Gastrocnemius medialis (tissue), 4 donors: Measurements from ENCODE around the gene ADGRV1. TPM values are rescaled to one million over a fixed set of nuclear protein-coding genes. Genes with fewer than 3 reads are reported as not detected.
A peak's percentile ranks its signal among the peaks of the same experiment; 100 is the strongest.

Source experiments
- ATAC-seq, 2 donors: fragments of 150-250 bp; one replicate each; pipeline ENCODE4 v1.9.1; 2016
- DNase-seq, 2 donors: peaks; one replicate each; pipeline ENCODE4 v3.0.0-alpha.2; 2019
- H3K27ac ChIP-seq, 4 donors: fragments of 200-600 bp; sonication (generic); 1 replicate in 1 of 4; 2 replicates in 3 of 4; pipeline ENCODE4 v1.5.1; 2016 to 2018; ENCODE audit warnings: mild to moderate bottlenecking in 2 of 4, moderate library complexity in 1 of 4
- H3K27me3 ChIP-seq, 3 donors: fragments of 200-600 bp; sonication (generic) in 2 of 3; 1 replicate in 1 of 3; 2 replicates in 2 of 3; pipeline versions ENCODE4 v1.5.1 to v1.6.0; 2016 to 2019; ENCODE audit warnings: mild to moderate bottlenecking in 1 of 3, moderate library complexity in 1 of 3
- H3K36me3 ChIP-seq, 2 donors: fragments of 200-600 bp; sonication (generic) in 1 of 2; one replicate each; pipeline ENCODE4 v1.5.1; 2017 to 2018
- H3K4me1 ChIP-seq, 2 donors: fragments of 200-600 bp; sonication (generic) in 1 of 2; one replicate each; pipeline ENCODE4 v1.5.1; 2016 to 2017; ENCODE audit warnings: mild to moderate bottlenecking in 2 of 2
- H3K4me3 ChIP-seq, 4 donors: fragments of 200-600 bp; sonication (generic) in 3 of 4; 1 replicate in 1 of 4; 2 replicates in 3 of 4; pipeline ENCODE4 v1.5.1; 2016 to 2019; ENCODE audit warnings: mild to moderate bottlenecking in 2 of 4
- H3K9me3 ChIP-seq, 3 donors: fragments of 200-600 bp; sonication (generic) in 2 of 3; 1 replicate in 1 of 3; 2 replicates in 2 of 3; pipeline ENCODE4 v1.5.1; 2016 to 2019
- POLR2A ChIP-seq, 2 donors: fragments of 450-650 bp; IDR thresholded peaks; one replicate each; pipeline ENCODE4 v1.6.1; 2017; ENCODE audit warnings: antibody characterized with exemption in 2 of 2, mild to moderate bottlenecking in 2 of 2, moderate library complexity in 2 of 2
- in situ Hi-C, 4 donors: fragments of 200-750 bp; cut with MboI; loops; one replicate each; pipeline versions ENCODE4 v1.15.0 to v1.8.0; 2017; ENCODE audit warnings: low sequenced_read_pairs in 4 of 4
- intact Hi-C: fragments of 100-400 bp; cut with DNase I; formaldehyde crosslinking; loops from one replicate; pipeline ENCODE4 v1.15.1; 2023; ENCODE audit warnings: low total_unique reads
- total RNA-seq, 4 donors: library from RNA; depleted of rRNA; stranded (reverse); fragments of >200 nt; gene quantifications; one replicate each; pipeline versions ENCODE4 v1.1.0 to v1.2.3, GENCODE V29; 2016
- TF ChIP-seq, protein P1 (sequence below), 5 experiments: fragments of 450-650 bp in 3 of 5; fragments of 200-600 bp in 2 of 5; sonication (generic) in 2 of 5; IDR thresholded peaks in 4 of 5; conservative IDR thresholded peaks in 1 of 5; 1 replicate in 4 of 5; 2 replicates in 1 of 5; pipeline ENCODE4 v1.5.1; 2016 to 2019; ENCODE audit warnings: antibody characterized with exemption in 5 of 5, mild to moderate bottlenecking in 3 of 5, moderate library complexity in 3 of 5

The ADGRV1 gene
- total RNA-seq, 4 donors from 2014 or later, result 0.22 to 0.41 TPM; not detected in 2

DNA sequence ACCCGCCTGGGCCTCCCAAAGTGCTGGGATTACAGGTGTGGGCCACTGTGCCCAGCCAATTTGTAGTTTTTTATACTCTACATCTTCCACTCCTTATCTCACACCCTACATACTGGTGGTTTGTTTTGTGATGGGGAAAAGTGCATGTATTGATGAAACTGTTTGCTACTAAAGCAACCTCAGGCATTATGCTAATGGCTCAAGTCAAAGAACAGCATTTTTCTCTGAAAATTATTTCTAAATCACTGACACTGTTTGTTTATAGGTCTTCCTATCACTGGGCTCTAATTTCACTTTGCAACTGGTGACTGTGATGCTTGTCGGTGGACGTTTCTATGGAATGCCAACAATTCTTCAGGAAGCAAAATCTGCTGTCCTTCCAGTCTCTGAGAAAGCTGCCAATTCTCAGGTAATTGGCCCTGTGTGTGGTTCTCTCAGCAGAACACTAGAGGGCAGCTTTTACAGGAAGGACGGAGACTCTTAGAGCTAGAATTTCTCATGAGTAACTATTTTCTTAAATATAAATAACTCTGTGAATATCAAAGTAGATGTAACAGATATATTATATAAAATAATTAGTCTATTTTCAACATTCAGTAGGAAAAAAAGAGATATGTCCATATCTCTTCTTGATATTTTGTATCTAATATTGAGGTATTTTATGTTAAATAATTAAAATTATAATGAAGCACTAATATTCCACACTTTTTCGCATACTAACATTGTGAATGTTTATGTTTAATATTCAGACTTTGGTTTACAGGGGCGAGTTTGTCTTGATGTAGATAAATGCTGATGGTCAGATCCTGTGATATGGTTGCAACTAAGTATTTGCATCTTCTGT lies 244.1 kb downstream of the ADGRV1 start:
- TF ChIP-seq, protein P1, sequence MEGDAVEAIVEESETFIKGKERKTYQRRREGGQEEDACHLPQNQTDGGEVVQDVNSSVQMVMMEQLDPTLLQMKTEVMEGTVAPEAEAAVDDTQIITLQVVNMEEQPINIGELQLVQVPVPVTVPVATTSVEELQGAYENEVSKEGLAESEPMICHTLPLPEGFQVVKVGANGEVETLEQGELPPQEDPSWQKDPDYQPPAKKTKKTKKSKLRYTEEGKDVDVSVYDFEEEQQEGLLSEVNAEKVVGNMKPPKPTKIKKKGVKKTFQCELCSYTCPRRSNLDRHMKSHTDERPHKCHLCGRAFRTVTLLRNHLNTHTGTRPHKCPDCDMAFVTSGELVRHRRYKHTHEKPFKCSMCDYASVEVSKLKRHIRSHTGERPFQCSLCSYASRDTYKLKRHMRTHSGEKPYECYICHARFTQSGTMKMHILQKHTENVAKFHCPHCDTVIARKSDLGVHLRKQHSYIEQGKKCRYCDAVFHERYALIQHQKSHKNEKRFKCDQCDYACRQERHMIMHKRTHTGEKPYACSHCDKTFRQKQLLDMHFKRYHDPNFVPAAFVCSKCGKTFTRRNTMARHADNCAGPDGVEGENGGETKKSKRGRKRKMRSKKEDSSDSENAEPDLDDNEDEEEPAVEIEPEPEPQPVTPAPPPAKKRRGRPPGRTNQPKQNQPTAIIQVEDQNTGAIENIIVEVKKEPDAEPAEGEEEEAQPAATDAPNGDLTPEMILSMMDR (IDR thresholded peaks at IDR 0.05 in 4 of 5, conservative IDR thresholded peaks at IDR 0.05 in 1 of 5), result peak in 2 of 5 experiments; percentile 44 to 51
- TF ChIP-seq POLR2A (IDR thresholded peaks at IDR 0.05), result no peak
- in situ Hi-C loops (no loop called here), intact Hi-C loops (no loop called here)
- no peak overlapping the region for H3K4me3 ChIP-seq
- no peaks in the 10 kb centered on the region for H3K4me1 ChIP-seq
- no peak overlapping the region for H3K27ac ChIP-seq
- no peaks in the 10 kb centered on the region for H3K27me3 ChIP-seq
- DNase-seq (no peak), ATAC-seq (no peak)
- no peaks in the 10 kb centered on the region for H3K9me3 ChIP-seq
- H3K36me3 ChIP-seq, result no peaks in the 10 kb centered on the region

DNA sequence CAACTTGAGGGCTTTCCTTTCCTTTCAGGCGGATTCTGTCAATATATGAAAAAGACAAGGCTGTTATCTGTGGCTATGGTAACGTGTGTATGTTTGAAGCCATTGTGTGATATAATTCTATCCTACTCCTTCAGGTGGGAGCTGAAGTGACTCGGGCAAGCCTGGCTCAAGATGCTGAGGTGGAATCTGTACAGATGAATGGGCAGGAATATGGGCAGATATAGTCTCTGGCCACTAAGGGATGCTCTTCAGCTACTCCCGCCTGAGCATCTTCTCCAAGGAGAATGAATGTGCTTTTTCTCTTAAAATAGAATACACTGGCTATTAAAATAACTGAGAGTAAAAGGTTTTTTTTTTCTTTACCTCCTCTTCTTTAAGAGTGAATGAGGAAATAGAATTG lies 244.8 kb downstream of the ADGRV1 start:
- no peak overlapping the region for H3K27ac ChIP-seq
- H3K4me3 ChIP-seq, result no peak overlapping the region
- no peaks in the 10 kb centered on the region for H3K9me3 ChIP-seq
- intact Hi-C loops, result no loop called here
- H3K36me3 ChIP-seq, result no peaks in the 10 kb centered on the region
- in situ Hi-C loops, result no loop called here
- no peaks in the 10 kb centered on the region for H3K4me1 ChIP-seq
- ATAC-seq, result no peak
- DNase-seq, result no peak
- TF ChIP-seq POLR2A (IDR thresholded peaks at IDR 0.05), result no peak
- TF ChIP-seq, protein P1 (IDR thresholded peaks at IDR 0.05 in 4 of 5, conservative IDR thresholded peaks at IDR 0.05 in 1 of 5), result no peak
- H3K27me3 ChIP-seq, result no peaks in the 10 kb centered on the region

DNA sequence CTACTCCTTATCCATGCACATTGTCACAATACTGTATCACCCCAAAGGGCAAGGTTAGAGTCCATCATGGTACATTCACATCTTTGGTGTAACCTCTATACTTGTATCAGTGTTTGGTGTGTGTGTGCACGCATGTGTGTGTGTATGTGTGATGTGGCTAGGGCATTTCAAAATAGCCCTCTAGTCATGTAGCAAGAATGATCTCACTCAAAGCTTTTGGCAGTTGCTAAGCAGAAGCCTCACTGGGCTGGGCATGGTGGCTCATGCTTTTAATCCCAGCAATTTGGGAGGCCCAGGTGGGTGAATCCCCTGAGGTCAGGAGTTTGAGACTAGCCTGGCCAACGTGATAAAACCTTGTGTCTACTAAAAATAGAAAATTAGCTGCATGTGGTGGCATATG lies 245.3 kb downstream of the ADGRV1 start:
- TF ChIP-seq, protein P1 (IDR thresholded peaks at IDR 0.05 in 4 of 5, conservative IDR thresholded peaks at IDR 0.05 in 1 of 5), result no peak
- no peak for TF ChIP-seq POLR2A (IDR thresholded peaks at IDR 0.05)
- no peak overlapping the region for H3K27ac ChIP-seq
- in situ Hi-C loops, result no loop called here
- intact Hi-C loops, result no loop called here
- ATAC-seq (no peak), DNase-seq (no peak)
- H3K9me3 ChIP-seq, result no peaks in the 10 kb centered on the region
- H3K36me3 ChIP-seq, result no peaks in the 10 kb centered on the region
- H3K4me3 ChIP-seq, result no peak overlapping the region
- no peaks in the 10 kb centered on the region for H3K27me3 ChIP-seq
- H3K4me1 ChIP-seq, result no peaks in the 10 kb centered on the region

DNA sequence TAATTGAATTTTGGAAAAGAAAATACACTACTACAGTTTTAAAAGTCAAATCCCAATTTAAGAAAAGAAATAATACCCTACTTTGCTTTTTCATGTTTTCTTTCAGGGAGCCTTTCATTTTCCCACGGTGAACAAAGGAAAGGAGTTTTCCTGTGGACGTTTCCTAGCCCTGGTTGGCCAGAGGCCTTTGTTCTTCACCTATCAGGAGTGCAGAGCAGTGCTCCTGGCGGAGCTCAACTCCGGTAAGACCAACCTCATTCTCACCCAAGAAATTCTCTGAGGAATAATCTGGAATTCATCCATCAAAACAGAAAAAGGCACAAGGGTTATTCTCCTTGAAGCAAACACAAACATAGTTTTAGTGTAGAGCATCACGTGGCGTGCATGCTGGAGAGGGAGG lies 248.9 kb downstream of the ADGRV1 start:
- Histone ChIP-seq H3K27me3 (no peaks in the 10 kb centered on the region), H3K4me1 (peaks cover 0 to 3% of the 10 kb centered on the region in 2 donors), H3K27ac (no peak overlapping the region), H3K36me3 (no peaks in the 10 kb centered on the region), H3K4me3 (no peak overlapping the region), H3K9me3 (no peaks in the 10 kb centered on the region)
- TF ChIP-seq, protein P1 (IDR thresholded peaks at IDR 0.05 in 4 of 5, conservative IDR thresholded peaks at IDR 0.05 in 1 of 5), result no peak
- TF ChIP-seq POLR2A (IDR thresholded peaks at IDR 0.05), result no peak
- in situ Hi-C loops, result no loop called here
- no peak for DNase-seq
- ATAC-seq, result no peak
- intact Hi-C loops, result no loop called here
